ENCODE measurements around the gene SH3BGRL2.

The SH3BGRL2 gene

GRCh38 chr6:79712144-79712543 lies 81.0 kb downstream of the SH3BGRL2 start:
- TF ChIP-seq, protein P1, sequence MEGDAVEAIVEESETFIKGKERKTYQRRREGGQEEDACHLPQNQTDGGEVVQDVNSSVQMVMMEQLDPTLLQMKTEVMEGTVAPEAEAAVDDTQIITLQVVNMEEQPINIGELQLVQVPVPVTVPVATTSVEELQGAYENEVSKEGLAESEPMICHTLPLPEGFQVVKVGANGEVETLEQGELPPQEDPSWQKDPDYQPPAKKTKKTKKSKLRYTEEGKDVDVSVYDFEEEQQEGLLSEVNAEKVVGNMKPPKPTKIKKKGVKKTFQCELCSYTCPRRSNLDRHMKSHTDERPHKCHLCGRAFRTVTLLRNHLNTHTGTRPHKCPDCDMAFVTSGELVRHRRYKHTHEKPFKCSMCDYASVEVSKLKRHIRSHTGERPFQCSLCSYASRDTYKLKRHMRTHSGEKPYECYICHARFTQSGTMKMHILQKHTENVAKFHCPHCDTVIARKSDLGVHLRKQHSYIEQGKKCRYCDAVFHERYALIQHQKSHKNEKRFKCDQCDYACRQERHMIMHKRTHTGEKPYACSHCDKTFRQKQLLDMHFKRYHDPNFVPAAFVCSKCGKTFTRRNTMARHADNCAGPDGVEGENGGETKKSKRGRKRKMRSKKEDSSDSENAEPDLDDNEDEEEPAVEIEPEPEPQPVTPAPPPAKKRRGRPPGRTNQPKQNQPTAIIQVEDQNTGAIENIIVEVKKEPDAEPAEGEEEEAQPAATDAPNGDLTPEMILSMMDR (IDR thresholded peaks at IDR 0.05; ENCODE audit: extremely low read depth, missing control alignments): no peak

DNA sequence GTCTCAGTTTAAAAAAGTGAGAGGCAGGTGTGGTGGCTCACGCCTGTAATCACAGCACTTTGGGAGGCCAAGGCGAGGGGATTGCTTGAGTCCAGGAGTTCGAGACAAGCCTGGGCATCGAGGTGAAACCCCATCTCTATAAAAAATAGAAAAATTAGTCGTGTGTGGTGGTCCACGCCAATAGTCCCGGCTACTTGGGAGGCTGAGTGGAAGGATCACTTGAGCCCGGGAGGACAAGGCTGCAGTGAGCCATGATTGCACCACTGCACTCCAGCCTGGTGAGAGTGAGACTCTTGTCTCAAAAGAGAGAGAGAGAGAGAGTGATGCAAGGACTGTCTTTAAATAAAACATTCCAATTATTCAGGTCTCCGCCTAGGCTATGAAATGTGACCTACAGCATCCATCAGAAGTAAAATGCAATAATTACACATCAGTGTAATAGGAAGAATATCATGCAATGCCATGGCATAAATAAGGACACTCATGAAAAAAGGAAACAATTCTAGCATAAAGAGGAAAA lies 81.5 kb downstream of the SH3BGRL2 start:
- DNase-seq (ENCODE audit: low spot score): no peak
- TF ChIP-seq, protein P1 (IDR thresholded peaks at IDR 0.05; ENCODE audit: extremely low read depth, missing control alignments): no peak

More at GRCh38 chr6:79712144-79712543, 81.0 kb downstream of the SH3BGRL2 start:
- DNase-seq (ENCODE audit: low spot score): no peak

DNA sequence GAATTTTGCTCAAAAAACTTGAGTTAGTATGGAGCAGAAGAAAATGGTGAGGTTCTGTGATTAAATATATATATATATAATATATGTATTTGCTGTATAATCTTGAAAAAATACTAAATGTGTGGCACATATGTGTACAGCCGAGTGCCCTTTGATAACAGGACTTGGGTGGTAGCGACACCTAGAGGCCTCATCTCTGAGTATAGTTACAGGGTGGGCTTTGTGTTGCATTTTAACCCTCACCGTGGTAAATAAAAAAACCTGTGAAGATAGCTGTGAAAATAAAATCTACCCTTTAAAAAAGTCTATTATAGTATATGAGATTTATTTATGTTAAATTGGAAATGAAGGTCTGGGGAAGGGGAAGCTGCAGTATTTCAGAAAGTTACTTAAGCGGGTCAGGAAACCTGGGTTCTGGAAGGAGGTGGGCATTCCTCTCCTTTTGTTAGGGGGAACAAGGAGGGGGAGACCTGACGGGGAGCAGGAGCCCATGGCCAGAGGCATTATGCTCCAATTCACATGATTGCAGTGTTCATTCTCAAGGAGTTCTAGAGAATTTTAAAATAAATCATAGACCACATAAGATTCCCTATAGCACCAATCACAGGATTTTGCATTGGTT lies 82.7 kb downstream of the SH3BGRL2 start:
- TF ChIP-seq, protein P1 (IDR thresholded peaks at IDR 0.05; ENCODE audit: extremely low read depth, missing control alignments): peak; percentile 38
- DNase-seq (ENCODE audit: low spot score): peak; percentile 26

DNA sequence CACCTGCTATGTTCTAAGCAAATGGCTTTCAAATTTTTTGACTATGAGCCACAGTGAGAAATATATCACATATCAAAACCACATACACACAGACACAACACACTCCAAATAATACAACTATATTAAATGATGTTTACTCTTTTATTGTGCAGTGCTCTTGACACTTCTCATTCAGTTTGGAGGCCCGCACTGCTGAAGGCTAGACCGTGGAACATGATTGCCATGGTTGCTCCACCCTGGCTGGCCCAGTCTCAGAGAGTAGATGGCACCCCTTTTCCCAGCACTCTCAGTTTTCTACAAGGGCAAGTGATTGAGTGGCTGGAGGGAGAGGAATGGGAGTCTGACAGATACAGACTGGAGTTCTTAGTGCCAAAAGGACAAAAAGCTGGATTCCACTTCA lies 86.9 kb downstream of the SH3BGRL2 start:
- no peak for DNase-seq (ENCODE audit: low spot score)
- TF ChIP-seq, protein P1 (IDR thresholded peaks at IDR 0.05; ENCODE audit: extremely low read depth, missing control alignments): no peak

DNA sequence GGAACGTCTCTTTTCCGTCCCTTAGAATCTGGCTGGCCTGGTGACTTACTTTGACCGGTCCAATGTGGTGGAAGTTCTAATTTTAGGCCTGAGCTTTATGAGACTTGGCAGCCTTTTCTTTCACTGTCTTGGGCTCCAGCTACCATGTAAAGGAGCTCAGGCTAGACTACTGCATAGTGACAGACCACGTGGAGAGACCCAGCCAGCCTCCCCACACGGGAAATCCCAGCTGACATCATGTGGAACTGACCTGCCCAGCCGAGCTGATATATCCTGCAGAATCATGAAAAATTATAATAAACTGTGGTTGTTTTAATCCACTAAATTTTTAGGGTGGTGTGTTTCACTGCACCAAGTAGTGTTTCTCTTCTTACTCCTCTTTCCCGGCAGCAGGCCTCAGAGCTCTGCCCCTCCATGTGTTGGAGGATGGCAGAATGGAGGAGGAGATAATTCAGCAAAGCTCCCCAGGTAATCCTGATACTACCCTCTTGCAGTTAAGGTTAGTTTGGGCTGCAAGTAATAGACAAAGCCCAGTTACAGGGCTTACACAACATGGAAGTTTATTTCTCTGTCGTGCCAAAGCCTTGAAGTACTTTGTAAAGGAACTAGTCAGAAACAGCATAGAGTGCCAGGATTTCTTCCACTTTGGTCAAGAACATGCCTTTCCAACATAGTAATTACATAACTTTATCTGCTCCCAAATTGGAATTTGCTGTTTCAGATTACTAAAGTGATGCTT lies 87.5 kb downstream of the SH3BGRL2 start:
- no peak for DNase-seq (ENCODE audit: low spot score)
- TF ChIP-seq, protein P1 (IDR thresholded peaks at IDR 0.05; ENCODE audit: extremely low read depth, missing control alignments): no peak

GRCh38 chr6:79719248-79719960 lies 88.3 kb downstream of the SH3BGRL2 start:
- no peak for DNase-seq (ENCODE audit: low spot score)
- TF ChIP-seq, protein P1 (IDR thresholded peaks at IDR 0.05; ENCODE audit: extremely low read depth, missing control alignments): no peak

DNA sequence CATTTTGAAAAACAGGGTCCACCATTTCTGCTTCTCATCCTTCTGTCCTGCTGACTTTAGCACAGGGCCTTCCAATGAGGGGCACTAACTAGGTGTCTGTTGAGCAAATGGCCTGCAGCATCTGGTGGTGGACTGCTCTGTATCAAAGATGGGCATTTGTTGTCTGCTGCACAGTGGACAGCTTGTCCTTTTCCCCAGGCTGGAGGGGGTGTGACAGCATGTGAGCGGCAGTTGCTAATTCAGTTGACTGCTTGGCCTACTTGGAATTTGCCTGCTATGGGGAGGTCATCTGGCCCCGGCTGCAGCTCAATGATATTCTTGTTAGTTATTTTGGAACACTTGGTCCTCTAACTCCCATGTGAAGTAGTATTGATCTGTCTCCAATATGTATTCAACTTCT lies 93.7 kb downstream of the SH3BGRL2 start:
- TF ChIP-seq, protein P1 (IDR thresholded peaks at IDR 0.05; ENCODE audit: extremely low read depth, missing control alignments): no peak
- no peak for DNase-seq (ENCODE audit: low spot score)
